Prostate gland (tissue), 2 donors: ENCODE data around the gene PRCC. TPM values are rescaled to one million over a fixed set of nuclear protein-coding genes. Genes with fewer than 3 reads are reported as not detected.

Experiments
- DNase-seq: peaks from one replicate; pipeline ENCODE4 v3.0.0-alpha.2; 2019; ENCODE audit warnings: low spot score
- H3K27ac ChIP-seq, 2 donors: fragments of 200-600 bp; sonication (generic); 2 replicates each; pipeline ENCODE4 v1.5.1; 2017 to 2019
- H3K27me3 ChIP-seq: fragments of 200-600 bp; sonication (generic); replicated peaks from 2 replicates; pipeline ENCODE4 v1.5.1; 2019; ENCODE audit not compliant: insufficient read depth
- H3K36me3 ChIP-seq, 2 donors: fragments of 200-600 bp; sonication (generic); 1 replicate in 1 of 2; 2 replicates in 1 of 2; pipeline versions ENCODE4 v1.5.1 to v1.8.1; 2017 to 2019
- H3K4me1 ChIP-seq: fragments of 200-600 bp; sonication (generic); replicated peaks from 2 replicates; pipeline ENCODE4 v1.5.1; 2019
- H3K4me3 ChIP-seq, 2 donors: fragments of 200-600 bp; sonication (generic); 2 replicates each; pipeline ENCODE4 v1.5.1; 2017 to 2019
- H3K9me3 ChIP-seq: fragments of 200-600 bp; sonication (generic); 2 replicates; pipeline ENCODE4 v1.5.1; 2017
- CTCF ChIP-seq, 4 experiments: fragments of 200-600 bp in 2 of 4; fragments of 450-650 bp in 2 of 4; sonication (generic) in 2 of 4; IDR thresholded peaks; 1 replicate in 3 of 4; 2 replicates in 1 of 4; pipeline ENCODE4 v1.5.1; 2016 to 2019; ENCODE audit warnings: antibody characterized with exemption in 4 of 4, mild to moderate bottlenecking in 2 of 4, moderate library complexity in 2 of 4
- POLR2A ChIP-seq: fragments of 450-650 bp; IDR thresholded peaks from one replicate; pipeline ENCODE4 v1.6.1; 2016; ENCODE audit warnings: antibody characterized with exemption, mild to moderate bottlenecking
- POLR2AphosphoS5 ChIP-seq: sonication (generic); formaldehyde crosslinking; IDR thresholded peaks from one replicate; pipeline ENCODE4 v1.6.1; 2017; ENCODE audit warnings: antibody characterized with exemption
- WGBS: methylation state at CpG from one replicate; pipeline ENCODE4 v1.1.5; 2018; 5-methylcytosine and 5-hydroxymethylcytosine counted together
- intact Hi-C: fragments of 100-400 bp; cut with DNase I; formaldehyde crosslinking; loops from one replicate; pipeline ENCODE4 v1.14.2; 2022
- total RNA-seq, 2 donors: library from RNA; depleted of rRNA; stranded (reverse); fragments of >200 nt; gene quantifications; one replicate each; pipeline ENCODE4 v1.1.0, GENCODE V29; 2016

The PRCC gene
- total RNA-seq, 2 donors from 2014 or later: 33.0 to 61.5 TPM

GRCh38 chr1:156812293-156812990 is 45.1 kb downstream of the PRCC start:
- intact Hi-C loops: no loop called here
- WGBS: 95% methylated on average over 10 of the region's 10 CpGs

GRCh38 chr1:156813298-156813697 is 46.0 kb downstream of the PRCC start:
- TF ChIP-seq POLR2A (no peak), POLR2AphosphoS5 (no peak)
- DNase-seq: no peak
- peaks cover 5% of the 10 kb centered on the region for H3K4me1 ChIP-seq
- peak overlapping the region; percentile 18 to 35 for H3K4me3 ChIP-seq
- H3K27ac ChIP-seq: no peak overlapping the region
- H3K36me3 ChIP-seq: no peaks in the 10 kb centered on the region
- WGBS: 61% methylated on average over 10 of the region's 10 CpGs
- intact Hi-C loops: no loop called here
- H3K27me3 ChIP-seq: no peaks in the 10 kb centered on the region
- H3K9me3 ChIP-seq: no peaks in the 10 kb centered on the region

More at GRCh38 chr1:156812293-156812990, 45.1 kb downstream of the PRCC start:
- TF ChIP-seq POLR2AphosphoS5: no peak
- TF ChIP-seq POLR2A: no peak
- TF ChIP-seq CTCF (IDR thresholded peaks at IDR 0.05): no peak
- Histone ChIP-seq H3K4me3 (no peak overlapping the region), H3K4me1 (peaks cover 5% of the 10 kb centered on the region), H3K9me3 (no peaks in the 10 kb centered on the region), H3K36me3 (no peaks in the 10 kb centered on the region), H3K27me3 (no peaks in the 10 kb centered on the region), H3K27ac (no peak overlapping the region)
- no peak for DNase-seq

- DNase-seq: peak; percentile 36
- Histone ChIP-seq H3K9me3 (no peaks in the 10 kb centered on the region), H3K27ac (no peak overlapping the region), H3K4me3 (peak overlapping the region; percentile 18 to 35), H3K27me3 (no peaks in the 10 kb centered on the region), H3K36me3 (no peaks in the 10 kb centered on the region), H3K4me1 (peaks cover 5% of the 10 kb centered on the region)
- intact Hi-C loops: no loop called here
- peak; percentile 18 to 70 (median 50) for TF ChIP-seq CTCF (IDR thresholded peaks at IDR 0.05)
- TF ChIP-seq POLR2AphosphoS5: no peak
- WGBS: 15% methylated on average over 47 of the region's 60 CpGs
Observed at GRCh38 chr1:156813750-156814570, 46.6 kb downstream of the PRCC start.

- TF ChIP-seq POLR2A: no peak
- TF ChIP-seq CTCF (IDR thresholded peaks at IDR 0.05): no peak
- TF ChIP-seq POLR2AphosphoS5: no peak
- H3K36me3 ChIP-seq: no peaks in the 10 kb centered on the region
- no peak for DNase-seq
- H3K27me3 ChIP-seq: no peaks in the 10 kb centered on the region
- H3K9me3 ChIP-seq: no peaks in the 10 kb centered on the region
- intact Hi-C loops: no loop called here
- H3K27ac ChIP-seq: peak overlapping the region; percentile 8 to 22
- H3K4me1 ChIP-seq: peaks cover 5% of the 10 kb centered on the region
- H3K4me3 ChIP-seq: no peak overlapping the region
- 84% methylated on average over 7 of the region's 7 CpGs for WGBS
Observed at GRCh38 chr1:156814571-156815260, 47.4 kb downstream of the PRCC start.

- 70% methylated on average over 5 of the region's 5 CpGs for WGBS
- intact Hi-C loops: no loop called here
- Histone ChIP-seq H3K36me3 (no peaks in the 10 kb centered on the region), H3K4me3 (peak overlapping the region in 1 of 2 donors; percentile 5), H3K27me3 (no peaks in the 10 kb centered on the region), H3K27ac (peak overlapping the region; percentile 22 to 57), H3K4me1 (peaks cover 5% of the 10 kb centered on the region), H3K9me3 (no peaks in the 10 kb centered on the region)
- no peak for DNase-seq
- no peak for TF ChIP-seq POLR2A
- no peak for TF ChIP-seq CTCF (IDR thresholded peaks at IDR 0.05)
- TF ChIP-seq POLR2AphosphoS5: peak; percentile 12
Observed at GRCh38 chr1:156815307-156815826, 48.0 kb downstream of the PRCC start.
